Left lung (tissue), 10 donors: ENCODE data around the gene PSMB3. TPM values are rescaled to one million over a fixed set of nuclear protein-coding genes. Genes with fewer than 3 reads are reported as not detected.

Experiments
- ATAC-seq: fragments of 200-7000 bp; cut with Tn5 transposase; one replicate; pipeline ENCODE4 v1.9.1; 2020; ENCODE audit warnings: moderate library complexity
- DNase-seq, 4 donors: peaks; one replicate each; pipeline ENCODE4 v3.0.0-alpha.2; 2013 to 2020
- H3K27ac ChIP-seq, 2 donors: fragments of 200-600 bp; sonication (generic) in 1 of 2; one replicate each; pipeline versions ENCODE4 v1.5.0 to v1.8.0; 2020 to 2021
- H3K27me3 ChIP-seq, 2 donors: fragments of 200-600 bp; sonication (generic) in 1 of 2; one replicate each; pipeline versions ENCODE4 v1.5.0 to v1.8.0; 2020 to 2021
- H3K36me3 ChIP-seq, 2 donors: fragments of 200-600 bp; sonication (generic) in 1 of 2; one replicate each; pipeline versions ENCODE4 v1.5.0 to v1.8.0; 2020 to 2021
- H3K4me1 ChIP-seq, 2 donors: fragments of 200-600 bp; one replicate each; pipeline ENCODE4 v1.8.0; 2021
- H3K4me3 ChIP-seq, 2 donors: fragments of 200-600 bp; sonication (generic) in 1 of 2; one replicate each; pipeline versions ENCODE4 v1.5.0 to v1.8.0; 2020 to 2021; ENCODE audit warnings: mild to moderate bottlenecking in 1 of 2
- H3K9me3 ChIP-seq, 2 donors: fragments of 200-600 bp; sonication (generic) in 1 of 2; one replicate each; pipeline versions ENCODE4 v1.5.0 to v1.8.0; 2020 to 2021
- intact Hi-C, 2 donors: fragments of 100-400 bp; cut with DNase I; formaldehyde crosslinking; loops; one replicate each; pipeline versions ENCODE4 v1.11.2 to v1.14.2; 2022
- microRNA-seq, 2 donors: library from miRNA; unstranded; fragments of <30 nt; microRNA quantifications; one replicate each; pipeline ENCODE4, GENCODE V29; 2019
- polyA plus RNA-seq, 6 donors: library from polyadenylated mRNA; unstranded; fragments of 120-200 nt; gene quantifications; one replicate each; pipeline ENCODE4 v1.2.1, GENCODE V29; 2013; ENCODE audit not compliant: insufficient read length in 6 of 6
- total RNA-seq, 2 donors: library from RNA; stranded (reverse); fragmentation: NEBNext Ultra II Directional; extraction: Animal tissue kit (Norgen Biotek cat#: 25700); gene quantifications; one replicate each; pipeline ENCODE4 v1.2.1, GENCODE V29; 2021
- TF ChIP-seq, protein P1 (sequence below), 2 donors: fragments of 200-600 bp; sonication (generic) in 1 of 2; IDR thresholded peaks; one replicate each; pipeline versions ENCODE4 v1.5.0 to v1.8.0; 2021; ENCODE audit warnings: antibody characterized with exemption in 2 of 2
- donor health status: DM: no; HTN: yes; CAD: no.
- donor health status: DM: no; HTN: no; CAD: no.

Gene PSMB3
- total and polyA plus RNA-seq, 8 donors = 84.9 to 191 (median 90.7) TPM

DNA sequence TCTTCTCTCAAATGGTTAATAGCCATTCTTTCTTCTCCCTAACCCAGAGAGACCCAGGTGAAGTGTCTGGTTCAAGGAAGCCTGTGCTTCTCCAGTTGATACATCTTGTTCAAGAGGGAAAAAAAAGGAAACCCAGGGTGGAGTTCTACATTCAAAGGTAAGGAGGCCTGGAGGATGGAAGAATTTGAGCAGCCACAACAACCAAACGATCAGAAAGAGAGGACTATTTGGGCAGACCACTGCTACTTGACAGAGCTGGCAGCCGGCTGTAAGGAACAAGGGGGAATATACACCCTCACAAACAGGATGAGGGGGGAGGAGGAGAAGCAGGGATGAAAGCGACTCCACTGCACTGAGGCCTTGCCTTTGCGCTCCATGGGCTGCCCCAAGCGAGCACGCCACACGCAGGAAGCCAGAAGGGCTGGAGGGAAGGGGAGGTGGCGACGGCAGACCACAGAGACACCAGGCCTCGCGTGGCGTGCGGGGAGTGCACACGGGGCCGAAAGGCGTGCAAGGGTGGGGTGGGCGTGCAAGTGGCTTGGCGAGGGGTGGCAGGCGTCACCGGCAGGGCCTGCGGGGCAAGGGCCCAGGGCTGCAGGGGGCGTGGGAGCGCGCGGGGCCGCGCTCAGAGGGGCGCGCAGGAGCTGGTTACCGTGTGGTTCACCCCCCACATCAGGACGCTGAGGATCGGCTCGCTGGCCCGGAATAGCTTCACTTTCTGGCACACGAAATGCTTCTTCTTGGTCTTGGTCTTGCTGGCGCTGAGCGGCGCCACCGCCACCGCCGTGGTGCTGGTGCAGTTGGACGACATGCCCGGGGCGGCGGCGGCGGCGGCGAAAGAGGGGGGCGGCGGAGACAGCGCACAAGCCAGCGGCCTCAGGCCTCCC, 46.3 kb downstream of the PSMB3 start:
- H3K27me3 ChIP-seq = no peaks in the 10 kb centered on the region
- H3K4me3 ChIP-seq = peak overlapping the region; percentile 88 to 90
- H3K9me3 ChIP-seq = no peaks in the 10 kb centered on the region
- peak overlapping the region; percentile 99 for H3K27ac ChIP-seq
- peaks cover 0 to 41% of the 10 kb centered on the region in 2 donors for H3K36me3 ChIP-seq
- TF ChIP-seq, protein P1, sequence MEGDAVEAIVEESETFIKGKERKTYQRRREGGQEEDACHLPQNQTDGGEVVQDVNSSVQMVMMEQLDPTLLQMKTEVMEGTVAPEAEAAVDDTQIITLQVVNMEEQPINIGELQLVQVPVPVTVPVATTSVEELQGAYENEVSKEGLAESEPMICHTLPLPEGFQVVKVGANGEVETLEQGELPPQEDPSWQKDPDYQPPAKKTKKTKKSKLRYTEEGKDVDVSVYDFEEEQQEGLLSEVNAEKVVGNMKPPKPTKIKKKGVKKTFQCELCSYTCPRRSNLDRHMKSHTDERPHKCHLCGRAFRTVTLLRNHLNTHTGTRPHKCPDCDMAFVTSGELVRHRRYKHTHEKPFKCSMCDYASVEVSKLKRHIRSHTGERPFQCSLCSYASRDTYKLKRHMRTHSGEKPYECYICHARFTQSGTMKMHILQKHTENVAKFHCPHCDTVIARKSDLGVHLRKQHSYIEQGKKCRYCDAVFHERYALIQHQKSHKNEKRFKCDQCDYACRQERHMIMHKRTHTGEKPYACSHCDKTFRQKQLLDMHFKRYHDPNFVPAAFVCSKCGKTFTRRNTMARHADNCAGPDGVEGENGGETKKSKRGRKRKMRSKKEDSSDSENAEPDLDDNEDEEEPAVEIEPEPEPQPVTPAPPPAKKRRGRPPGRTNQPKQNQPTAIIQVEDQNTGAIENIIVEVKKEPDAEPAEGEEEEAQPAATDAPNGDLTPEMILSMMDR (IDR thresholded peaks at IDR 0.05) = no peak
- peaks cover 18 to 42% of the 10 kb centered on the region in 2 donors for H3K4me1 ChIP-seq
- ATAC-seq (peak; percentile 36), DNase-seq (peak; percentile 40 to 84 (median 52))
- intact Hi-C loops = no loop called here

DNA sequence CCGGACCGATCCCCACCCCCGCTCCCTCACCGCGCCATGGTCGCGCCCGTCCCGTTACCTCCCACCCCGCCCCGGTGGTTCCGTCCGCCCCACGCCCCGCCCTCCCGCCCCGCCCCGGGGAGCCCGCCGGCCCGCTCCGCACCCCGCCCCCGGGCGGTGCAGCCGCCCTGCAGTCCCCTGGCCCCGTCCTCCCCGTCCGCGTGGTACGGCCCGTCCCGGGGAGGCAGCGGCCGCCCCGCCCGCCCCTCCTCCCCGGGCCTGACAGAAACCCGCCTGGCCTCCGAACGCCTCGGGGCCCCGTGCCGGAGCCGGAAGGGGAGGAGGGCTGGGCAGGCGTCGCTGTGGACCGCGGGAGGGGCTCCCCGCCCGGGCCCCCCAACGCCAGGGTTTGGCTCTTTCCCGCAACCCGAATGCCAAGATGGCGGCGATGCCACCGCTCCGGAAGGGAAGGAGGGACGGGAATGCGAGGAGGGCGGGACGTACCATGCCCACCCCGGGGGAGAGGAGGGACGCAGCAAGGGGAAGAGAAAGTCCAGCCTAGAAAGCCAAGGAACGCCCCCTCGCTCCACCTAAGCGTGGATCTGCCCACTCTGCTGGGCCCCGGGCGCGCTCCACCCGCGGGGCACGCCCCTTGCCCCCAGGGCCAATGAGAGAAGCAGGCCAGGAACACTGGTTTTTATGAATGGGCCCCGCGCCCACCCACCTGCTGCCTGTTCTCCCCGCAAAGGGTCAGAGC, 47.1 kb downstream of the PSMB3 start, which contains the start of gene PIP4K2B:
Gene PIP4K2B, minus strand, starts transcription at position 56 of the 736 bp plus-strand sequence. CDS start 132 bp downstream, outside the sequence.
- peaks cover 18 to 42% of the 10 kb centered on the region in 2 donors for H3K4me1 ChIP-seq
- H3K27ac ChIP-seq = peak within 1 kb of the TSS; percentile 99
- ATAC-seq = peak; percentile 96
- peak within 1 kb of the TSS; percentile 88 to 90 for H3K4me3 ChIP-seq
- DNase-seq = peak; percentile 96 to 98 (median 97)
- H3K36me3 ChIP-seq = peaks cover 0 to 50% of the 10 kb centered on the region in 2 donors
- H3K27me3 ChIP-seq = no peaks in the 10 kb centered on the region
- TF ChIP-seq, protein P1 (IDR thresholded peaks at IDR 0.05) = no peak
- H3K9me3 ChIP-seq = no peaks in the 10 kb centered on the region
- intact Hi-C loops = no loop called here

GRCh38 chr17:38800237-38800760, 47.8 kb downstream of the PSMB3 start:
- no peak for ATAC-seq
- peaks cover 0 to 54% of the 10 kb centered on the region in 2 donors for H3K36me3 ChIP-seq
- H3K27ac ChIP-seq = peak overlapping the region; percentile 99
- peaks cover 18 to 42% of the 10 kb centered on the region in 2 donors for H3K4me1 ChIP-seq
- TF ChIP-seq, protein P1 (IDR thresholded peaks at IDR 0.05) = no peak
- no peak for DNase-seq
- peak overlapping the region; percentile 88 to 90 for H3K4me3 ChIP-seq
- no peaks in the 10 kb centered on the region for H3K27me3 ChIP-seq
- no peaks in the 10 kb centered on the region for H3K9me3 ChIP-seq
- intact Hi-C loops = no loop called here

DNA sequence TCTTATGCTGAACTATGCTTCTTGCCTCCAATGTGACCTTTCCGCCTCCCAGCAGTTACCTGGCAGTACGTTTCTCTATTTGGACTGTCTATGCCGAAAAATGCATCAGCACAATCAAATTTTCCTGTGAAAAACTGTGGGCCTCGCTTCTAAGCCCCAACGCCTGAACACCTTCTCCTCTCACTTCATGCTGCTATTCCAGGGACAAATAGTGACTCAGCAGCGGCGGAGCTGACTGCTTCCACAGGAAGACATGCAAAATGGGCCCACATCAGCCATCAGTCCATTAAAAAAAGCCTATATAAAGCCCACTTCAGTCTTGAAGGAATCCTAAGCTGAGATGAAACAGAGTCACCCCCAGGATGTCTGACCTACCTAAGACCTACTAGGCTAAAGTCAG, 57.3 kb downstream of the PSMB3 start:
- DNase-seq = no peak
- H3K4me1 ChIP-seq = no peaks in the 10 kb centered on the region
- no peak overlapping the region for H3K4me3 ChIP-seq
- H3K27me3 ChIP-seq = no peaks in the 10 kb centered on the region
- intact Hi-C loops = no loop called here
- no peak overlapping the region for H3K27ac ChIP-seq
- TF ChIP-seq, protein P1 (IDR thresholded peaks at IDR 0.05) = no peak
- H3K9me3 ChIP-seq = no peaks in the 10 kb centered on the region
- no peak for ATAC-seq
- peaks cover 0 to 100% of the 10 kb centered on the region in 2 donors for H3K36me3 ChIP-seq

Small RNA genes within 50 kb of the gene (microRNA-seq; reads per million reads assigned to microRNA genes)
- 0.34 to 0.55 reads per million in 2 donors for gene MIR4726

Other genes starting within 250 kb of the PSMB3 start
- 1 to 10 TPM; 2.7 to 2.8 TPM for gene SRCIN1, start 146.8 kb upstream of the PSMB3 start, total RNA-seq
- 10 to 100 TPM in 2 of 6 donors, 1 to 10 TPM in 4; 5.6 to 10.6 (median 8.5) TPM for gene SRCIN1, start 146.8 kb upstream of the PSMB3 start, polyA plus RNA-seq
- 1 to 10 TPM; 1.5 to 2.1 TPM for gene EPOP, start 77.8 kb upstream of the PSMB3 start, total RNA-seq
- 1 to 10 TPM; 1.6 to 2.1 (median 1.7) TPM for gene EPOP, start 77.8 kb upstream of the PSMB3 start, polyA plus RNA-seq
- gene MLLT6, start 47.5 kb upstream of the PSMB3 start, total RNA-seq = 100 to 1,000 TPM in 1 of 2 donors, 10 to 100 TPM in 1; 80.0 to 102 TPM
- gene MLLT6, start 47.5 kb upstream of the PSMB3 start, polyA plus RNA-seq = 100 to 1,000 TPM; 103 to 143 (median 124) TPM
- gene CISD3, start 22.4 kb upstream of the PSMB3 start, total RNA-seq = 10 to 100 TPM; 32.9 to 49.2 TPM
- gene CISD3, start 22.4 kb upstream of the PSMB3 start, polyA plus RNA-seq = 10 to 100 TPM in 4 of 6 donors, 1 to 10 TPM in 2; 8.6 to 19.4 (median 12.1) TPM
- 10 to 100 TPM; 40.0 to 49.5 TPM for gene PCGF2, start 4.4 kb upstream of the PSMB3 start, total RNA-seq
- 100 to 1,000 TPM in 1 of 6 donors, 10 to 100 TPM in 5; 73.8 to 102 (median 90.0) TPM for gene PCGF2, start 4.4 kb upstream of the PSMB3 start, polyA plus RNA-seq
- gene PIP4K2B, start 46.8 kb downstream of the PSMB3 start, total RNA-seq = 10 to 100 TPM; 39.8 to 43.3 TPM
- 10 to 100 TPM; 84.8 to 94.3 (median 88.2) TPM for gene PIP4K2B, start 46.8 kb downstream of the PSMB3 start, polyA plus RNA-seq
- gene CWC25, start 72.6 kb downstream of the PSMB3 start, total RNA-seq = 10 to 100 TPM; 15.0 to 22.3 TPM
- gene CWC25, start 72.6 kb downstream of the PSMB3 start, polyA plus RNA-seq = 10 to 100 TPM; 24.1 to 29.3 (median 27.0) TPM
- 1,000 to 10,000 TPM; 1,144 to 1,160 TPM for gene RPL23, start 101.0 kb downstream of the PSMB3 start, total RNA-seq
- gene RPL23, start 101.0 kb downstream of the PSMB3 start, polyA plus RNA-seq = 1,000 to 10,000 TPM; 2,610 to 3,076 (median 2,714) TPM
- 100 to 1,000 TPM; 163 to 172 TPM for gene LASP1, start 117.3 kb downstream of the PSMB3 start, total RNA-seq
- 100 to 1,000 TPM; 141 to 175 (median 155) TPM for gene LASP1, start 117.3 kb downstream of the PSMB3 start, polyA plus RNA-seq
- gene FBXO47, start 214.7 kb downstream of the PSMB3 start, total RNA-seq = not detected
- gene FBXO47, start 214.7 kb downstream of the PSMB3 start, polyA plus RNA-seq = not detected